Fibroblast of lung (primary cell): ENCODE results near the gene FAM222A.

Experiments used
- EZH2 ChIP-seq: IDR thresholded peaks from 2 replicates; pipeline ENCODE4 v1.5.1; 2012; ENCODE audit warnings: low read length, control low read depth, mild to moderate bottlenecking; ENCODE audit errors: missing control alignments
- TF ChIP-seq, protein P1 (sequence below), 2 donors: IDR thresholded peaks in 1 of 2; conservative IDR thresholded peaks in 1 of 2; 1 replicate in 1 of 2; 2 replicates in 1 of 2; pipeline ENCODE4 v1.5.1; 2011 to 2012; ENCODE audit warnings: low read length in 2 of 2, control low read depth in 1 of 2, inconsistent platforms in 1 of 2, low read depth in 1 of 2, mild to moderate bottlenecking in 1 of 2

DNA sequence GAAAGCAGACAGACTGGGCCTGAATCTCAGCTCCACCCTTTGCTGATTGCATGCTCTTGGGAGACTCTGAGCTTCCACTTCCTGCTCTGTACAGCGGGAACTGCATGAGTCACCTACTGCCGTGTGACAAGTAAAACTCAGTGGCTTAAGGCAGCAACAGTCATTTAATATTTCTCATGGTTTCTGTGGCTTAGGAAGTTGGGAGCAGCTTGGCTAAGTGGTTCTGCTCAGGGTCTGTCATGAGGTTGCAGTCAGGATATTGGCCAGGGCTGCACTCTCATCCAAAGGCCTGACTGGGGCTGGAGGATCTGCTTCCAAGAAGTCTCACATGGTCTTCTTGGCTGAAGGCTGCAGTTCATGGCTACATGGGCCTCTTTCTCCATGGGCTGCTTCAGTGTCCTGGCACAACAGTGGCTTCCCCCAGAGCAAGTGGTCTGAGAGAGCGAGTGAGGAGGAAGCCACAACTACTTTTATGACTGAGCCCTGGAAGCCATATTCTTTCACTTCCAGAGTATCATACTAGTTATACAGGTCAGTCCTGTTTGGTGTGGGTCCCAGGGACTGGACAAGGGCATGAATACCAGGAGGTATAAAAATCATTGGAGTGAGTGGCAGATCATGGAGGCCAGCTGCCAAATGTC is 49.7 kb downstream of the FAM222A start:
- TF ChIP-seq, protein P1, sequence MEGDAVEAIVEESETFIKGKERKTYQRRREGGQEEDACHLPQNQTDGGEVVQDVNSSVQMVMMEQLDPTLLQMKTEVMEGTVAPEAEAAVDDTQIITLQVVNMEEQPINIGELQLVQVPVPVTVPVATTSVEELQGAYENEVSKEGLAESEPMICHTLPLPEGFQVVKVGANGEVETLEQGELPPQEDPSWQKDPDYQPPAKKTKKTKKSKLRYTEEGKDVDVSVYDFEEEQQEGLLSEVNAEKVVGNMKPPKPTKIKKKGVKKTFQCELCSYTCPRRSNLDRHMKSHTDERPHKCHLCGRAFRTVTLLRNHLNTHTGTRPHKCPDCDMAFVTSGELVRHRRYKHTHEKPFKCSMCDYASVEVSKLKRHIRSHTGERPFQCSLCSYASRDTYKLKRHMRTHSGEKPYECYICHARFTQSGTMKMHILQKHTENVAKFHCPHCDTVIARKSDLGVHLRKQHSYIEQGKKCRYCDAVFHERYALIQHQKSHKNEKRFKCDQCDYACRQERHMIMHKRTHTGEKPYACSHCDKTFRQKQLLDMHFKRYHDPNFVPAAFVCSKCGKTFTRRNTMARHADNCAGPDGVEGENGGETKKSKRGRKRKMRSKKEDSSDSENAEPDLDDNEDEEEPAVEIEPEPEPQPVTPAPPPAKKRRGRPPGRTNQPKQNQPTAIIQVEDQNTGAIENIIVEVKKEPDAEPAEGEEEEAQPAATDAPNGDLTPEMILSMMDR (conservative IDR thresholded peaks at IDR 0.05 in 1 of 2, IDR thresholded peaks at IDR 0.05 in 1 of 2; ENCODE audit: low read depth in 1 of 2, low read length in 2 of 2): no peak
- TF ChIP-seq EZH2: no peak
